Measurements from ENCODE around the gene KLK12.
"Not testable (repeated sequence)": the region's sequence is repeated elsewhere in the genome, so short reads cannot be mapped to it uniquely, and the experiment has no call there.

Gene KLK12

DNA sequence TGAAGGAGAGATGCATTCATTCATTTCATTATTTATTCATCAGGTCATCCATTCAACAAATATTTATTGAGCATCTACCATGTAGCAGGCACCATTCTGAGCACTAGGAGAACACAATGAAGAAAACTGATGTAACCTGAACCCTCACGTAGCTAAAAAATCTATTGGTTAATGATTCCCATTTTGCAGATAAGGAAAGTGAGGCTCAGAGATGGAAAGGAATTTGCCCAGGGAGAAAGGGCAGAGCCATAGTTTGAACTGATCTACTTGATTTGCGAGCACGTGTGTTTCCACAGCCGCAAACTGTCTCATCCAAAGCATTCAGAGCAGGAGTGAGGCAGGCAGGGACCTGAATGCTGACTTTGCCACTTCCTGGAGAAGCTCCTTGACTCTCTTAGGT, 36.1 kb downstream of the KLK12 start:
- DNase-seq (ENCODE audit: low read depth, low spot score), result no peak
- no peak overlapping the region for H3K9ac ChIP-seq (ENCODE audit: insufficient read length)
- no peak for TF ChIP-seq POLR2AphosphoS5 (IDR thresholded peaks at IDR 0.05; ENCODE audit: borderline replicate concordance, low read depth, low read length)
- TF ChIP-seq EZH2 (IDR thresholded peaks at IDR 0.05), result no peak
- TF ChIP-seq FOXP2 (optimal IDR thresholded peaks at IDR 0.05; ENCODE audit: control extremely low read depth, extremely low read length, insufficient read depth), result no peak
- no peak overlapping the region for H3K27ac ChIP-seq
- H3K36me3 ChIP-seq (ENCODE audit: insufficient read depth, low read length), result no peaks in the 10 kb centered on the region
- no peaks in the 10 kb centered on the region for H3K9me3 ChIP-seq (ENCODE audit: low read depth, low read length)
- no peak overlapping the region for H3K4me3 ChIP-seq

DNA sequence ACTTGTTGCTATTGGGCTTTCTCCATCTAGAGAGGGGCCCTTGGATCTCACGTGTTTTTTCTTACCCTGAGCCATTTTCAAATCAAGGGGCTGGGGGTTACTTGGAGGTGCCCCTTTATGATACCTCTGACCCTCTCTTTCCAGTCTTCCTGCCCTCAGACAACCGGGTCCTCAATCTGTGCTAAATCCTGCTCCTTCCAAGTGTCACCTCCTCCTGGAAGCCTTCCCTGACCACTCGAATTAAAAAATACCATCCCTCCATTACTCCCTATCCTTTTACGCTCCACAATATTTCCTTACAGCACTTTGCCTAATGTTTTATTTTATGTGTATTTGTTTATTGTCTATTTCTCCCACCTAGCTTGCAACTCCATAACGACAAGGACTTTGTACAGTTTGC, 36.7 kb downstream of the KLK12 start:
- Histone ChIP-seq H3K4me3 (no peak overlapping the region), H3K27ac (no peak overlapping the region), H3K9me3 (ENCODE audit: low read depth, low read length) (no peaks in the 10 kb centered on the region), H3K36me3 (ENCODE audit: insufficient read depth, low read length) (no peaks in the 10 kb centered on the region), H3K9ac (ENCODE audit: insufficient read length) (no peak overlapping the region)
- DNase-seq (ENCODE audit: low read depth, low spot score), result no peak
- TF ChIP-seq POLR2AphosphoS5 (IDR thresholded peaks at IDR 0.05; ENCODE audit: borderline replicate concordance, low read depth, low read length) (no peak), FOXP2 (optimal IDR thresholded peaks at IDR 0.05; ENCODE audit: control extremely low read depth, extremely low read length, insufficient read depth) (no peak), EZH2 (IDR thresholded peaks at IDR 0.05) (no peak)

GRCh38 chr19:50994129-50994528, 40.7 kb downstream of the KLK12 start:
- Histone ChIP-seq H3K9ac (ENCODE audit: insufficient read length) (no peak overlapping the region), H3K27ac (no peak overlapping the region)

GRCh38 chr19:50992666-50993035, 42.2 kb downstream of the KLK12 start:
- Histone ChIP-seq H3K9ac (ENCODE audit: insufficient read length) (no peak overlapping the region), H3K27ac (no peak overlapping the region), H3K4me3 (no peak overlapping the region), H3K36me3 (ENCODE audit: insufficient read depth, low read length) (no peaks in the 10 kb centered on the region), H3K9me3 (ENCODE audit: low read depth, low read length) (no peaks in the 10 kb centered on the region)
- DNase-seq (ENCODE audit: low read depth, low spot score), result no peak
- no peak for TF ChIP-seq EZH2 (IDR thresholded peaks at IDR 0.05)
- no peak for TF ChIP-seq FOXP2 (optimal IDR thresholded peaks at IDR 0.05; ENCODE audit: control extremely low read depth, extremely low read length, insufficient read depth)
- no peak for TF ChIP-seq POLR2AphosphoS5 (IDR thresholded peaks at IDR 0.05; ENCODE audit: borderline replicate concordance, low read depth, low read length)

More at GRCh38 chr19:50994129-50994528, 40.7 kb downstream of the KLK12 start:
- TF ChIP-seq EZH2 (IDR thresholded peaks at IDR 0.05) (no peak), FOXP2 (optimal IDR thresholded peaks at IDR 0.05; ENCODE audit: control extremely low read depth, extremely low read length, insufficient read depth) (no peak), POLR2AphosphoS5 (IDR thresholded peaks at IDR 0.05; ENCODE audit: borderline replicate concordance, low read depth, low read length) (no peak)
- H3K4me3 ChIP-seq, result no peak overlapping the region
- H3K9me3 ChIP-seq (ENCODE audit: low read depth, low read length), result no peaks in the 10 kb centered on the region
- no peaks in the 10 kb centered on the region for H3K36me3 ChIP-seq (ENCODE audit: insufficient read depth, low read length)
- DNase-seq (ENCODE audit: low read depth, low spot score), result no peak

DNA sequence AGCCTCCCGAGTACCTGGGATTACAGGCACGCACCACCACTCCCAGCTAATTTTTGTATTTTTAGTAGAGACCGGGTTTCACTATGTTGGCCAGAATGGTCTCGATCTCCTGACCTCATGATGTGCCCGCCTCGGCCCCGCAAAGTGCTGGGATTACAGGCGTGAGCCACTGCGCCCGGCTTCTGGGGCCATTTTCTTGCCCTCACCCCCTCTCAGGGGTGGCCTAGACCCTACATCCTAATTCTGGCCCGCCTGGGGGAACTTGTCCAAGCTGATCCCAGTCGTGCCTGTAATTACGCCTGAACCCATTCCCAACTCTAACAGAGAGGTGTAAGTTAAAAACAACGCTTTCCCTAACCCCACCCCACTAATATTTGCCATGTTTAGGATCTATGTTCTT, 50.4 kb downstream of the KLK12 start:
- not testable (repeated sequence) for H3K9me3 ChIP-seq (ENCODE audit: low read depth, low read length); H3K27ac ChIP-seq; H3K9ac ChIP-seq (ENCODE audit: insufficient read length); DNase-seq (ENCODE audit: low read depth, low spot score); H3K36me3 ChIP-seq (ENCODE audit: insufficient read depth, low read length); H3K4me3 ChIP-seq

DNA sequence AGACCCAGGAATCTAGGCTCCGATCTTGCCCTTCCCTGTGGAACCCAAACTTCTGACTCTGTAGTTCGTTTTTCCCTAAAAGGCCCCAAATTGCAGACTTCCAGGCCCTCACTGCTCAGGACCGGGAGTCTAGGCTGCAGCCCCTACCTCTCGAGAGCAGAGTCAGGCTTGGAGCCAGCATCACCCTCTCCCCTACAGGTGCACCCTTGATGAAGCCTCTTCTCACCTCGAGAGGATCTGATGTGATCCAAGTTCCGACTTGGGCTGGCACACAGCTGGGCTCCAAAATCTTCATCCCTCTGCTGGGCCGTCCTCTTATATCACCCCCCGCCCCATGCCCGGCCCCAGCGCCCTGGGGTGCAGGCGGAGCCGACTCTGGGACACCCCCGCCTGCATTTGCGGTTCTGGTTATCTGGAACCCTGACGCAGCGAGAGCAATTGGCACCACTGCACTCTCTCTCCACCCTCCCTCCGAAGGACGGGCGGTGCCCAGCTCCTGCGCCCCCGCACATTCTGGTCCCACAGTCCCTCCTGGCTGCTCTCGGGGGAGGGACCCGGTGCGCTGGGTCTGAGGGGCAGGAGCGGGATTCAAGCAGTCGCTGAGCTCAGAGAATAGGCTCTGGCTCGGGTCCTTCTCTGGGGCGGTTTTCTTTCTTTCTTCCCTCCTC, 51.0 kb downstream of the KLK12 start, which contains the start of gene KLK7:
KLK7 (minus strand) TSS at position 293 of the 668 bp plus-strand sequence. CDS start 1,518 bp downstream, outside the sequence.
- no peak for DNase-seq (ENCODE audit: low read depth, low spot score)

GRCh38 chr19:50982186-50982585, 52.6 kb downstream of the KLK12 start:
- no peak for DNase-seq (ENCODE audit: low read depth, low spot score)
- H3K9ac ChIP-seq (ENCODE audit: insufficient read length), result no peak overlapping the region
- H3K27ac ChIP-seq, result no peak overlapping the region
- no peak overlapping the region for H3K4me3 ChIP-seq
- no peaks in the 10 kb centered on the region for H3K9me3 ChIP-seq (ENCODE audit: low read depth, low read length)
- no peaks in the 10 kb centered on the region for H3K36me3 ChIP-seq (ENCODE audit: insufficient read depth, low read length)
- TF ChIP-seq POLR2AphosphoS5 (IDR thresholded peaks at IDR 0.05; ENCODE audit: borderline replicate concordance, low read depth, low read length), result no peak

More for the DNA sequence above, 51.0 kb downstream of the KLK12 start, which contains the start of gene KLK7:
- Histone ChIP-seq H3K27ac (no peak within 1 kb of the TSS), H3K4me3 (no peak within 1 kb of the TSS), H3K9ac (ENCODE audit: insufficient read length) (no peak within 1 kb of the TSS), H3K36me3 (ENCODE audit: insufficient read depth, low read length) (no peaks in the 10 kb centered on the region), H3K9me3 (ENCODE audit: low read depth, low read length) (no peaks in the 10 kb centered on the region)
- TF ChIP-seq POLR2AphosphoS5 (IDR thresholded peaks at IDR 0.05; ENCODE audit: borderline replicate concordance, low read depth, low read length) (no peak), EZH2 (IDR thresholded peaks at IDR 0.05) (no peak), FOXP2 (optimal IDR thresholded peaks at IDR 0.05; ENCODE audit: control extremely low read depth, extremely low read length, insufficient read depth) (no peak)

DNA sequence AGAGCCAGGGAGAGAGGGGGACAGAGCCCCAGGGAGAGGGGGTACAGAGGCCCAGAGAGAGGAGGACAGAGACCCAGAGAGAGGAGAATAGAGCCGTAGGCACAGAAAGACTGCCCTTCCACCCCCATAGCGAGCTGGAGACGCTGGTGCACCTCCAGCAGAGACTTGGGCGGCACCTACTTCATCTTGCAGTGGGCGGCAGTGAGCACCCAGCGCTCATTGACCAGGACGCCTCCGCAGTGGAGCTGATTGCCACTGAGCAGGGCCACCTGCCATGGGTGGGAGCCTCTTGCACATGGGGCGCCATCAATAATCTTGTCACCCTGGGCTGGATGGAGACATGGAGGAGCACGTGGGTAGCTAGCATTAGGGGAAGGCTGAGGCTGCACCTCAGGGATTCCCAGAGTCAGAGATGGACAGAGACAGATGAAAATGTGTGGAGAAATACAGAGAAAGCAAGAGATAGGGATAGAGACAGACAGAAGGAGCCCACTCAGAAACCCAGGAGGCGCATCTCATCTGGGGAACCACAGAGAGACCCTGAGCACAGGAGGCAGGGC, 53.1 kb downstream of the KLK12 start:
- Histone ChIP-seq H3K4me3 (no peak overlapping the region), H3K36me3 (ENCODE audit: insufficient read depth, low read length) (no peaks in the 10 kb centered on the region), H3K27ac (no peak overlapping the region), H3K9ac (ENCODE audit: insufficient read length) (no peak overlapping the region), H3K9me3 (ENCODE audit: low read depth, low read length) (no peaks in the 10 kb centered on the region)
- no peak for DNase-seq (ENCODE audit: low read depth, low spot score)
- TF ChIP-seq EZH2 (IDR thresholded peaks at IDR 0.05) (no peak), POLR2AphosphoS5 (IDR thresholded peaks at IDR 0.05; ENCODE audit: borderline replicate concordance, low read depth, low read length) (no peak), FOXP2 (optimal IDR thresholded peaks at IDR 0.05; ENCODE audit: control extremely low read depth, extremely low read length, insufficient read depth) (no peak)

DNA sequence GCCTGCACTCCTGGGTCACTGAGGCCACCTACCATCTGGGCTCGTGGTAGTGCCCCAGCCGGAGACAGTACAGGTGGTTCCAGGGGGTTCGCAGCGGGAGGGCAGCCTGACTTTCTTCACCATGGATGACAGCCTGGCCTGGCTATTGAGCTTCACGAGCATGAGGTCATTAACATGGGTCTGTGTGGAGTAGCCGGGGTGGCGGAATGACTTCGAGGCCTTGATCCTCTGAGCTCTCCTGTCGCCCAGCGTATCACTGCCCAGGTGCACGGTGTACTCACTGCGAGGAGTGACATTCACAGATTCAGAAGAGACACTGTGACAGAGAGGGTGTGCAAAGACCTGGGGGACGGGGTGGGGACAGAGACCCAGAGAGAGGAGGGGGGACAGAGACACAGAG, 54.6 kb downstream of the KLK12 start:
- no peak for DNase-seq (ENCODE audit: low read depth, low spot score)
- TF ChIP-seq FOXP2 (optimal IDR thresholded peaks at IDR 0.05; ENCODE audit: control extremely low read depth, extremely low read length, insufficient read depth) (no peak), POLR2AphosphoS5 (IDR thresholded peaks at IDR 0.05; ENCODE audit: borderline replicate concordance, low read depth, low read length) (no peak), EZH2 (IDR thresholded peaks at IDR 0.05) (no peak)
- H3K36me3 ChIP-seq (ENCODE audit: insufficient read depth, low read length), result no peaks in the 10 kb centered on the region
- no peak overlapping the region for H3K27ac ChIP-seq
- no peak overlapping the region for H3K9ac ChIP-seq (ENCODE audit: insufficient read length)
- no peak overlapping the region for H3K4me3 ChIP-seq
- H3K9me3 ChIP-seq (ENCODE audit: low read depth, low read length), result no peaks in the 10 kb centered on the region

All from SK-N-MC (cell line).